Chondrocyte (in vitro differentiated cells): Measurements from ENCODE around the gene N4BP2. TPM values are rescaled to one million over a fixed set of nuclear protein-coding genes. Genes with fewer than 3 reads are reported as not detected.
"Not testable (repeated sequence)": the region's sequence is repeated elsewhere in the genome, so short reads cannot be mapped to it uniquely, and the experiment has no call there.

Experiments used
- DNase-seq: peaks from one replicate; pipeline ENCODE4 v3.0.0; 2021; ENCODE audit warnings: mixed read lengths, low spot score
- H3K27ac Mint-ChIP-seq: one replicate; pipeline ENCODE4 v1.8.0; 2021; ENCODE audit warnings: mild to moderate bottlenecking, moderate library complexity, mixed read lengths; ENCODE audit not compliant: unreplicated experiment
- H3K27me3 Mint-ChIP-seq: 2 replicates; pipeline ENCODE4 v1.8.0; 2021; ENCODE audit warnings: low read depth, mixed read lengths
- H3K36me3 Mint-ChIP-seq: 2 replicates; pipeline ENCODE4 v1.8.0; 2021; ENCODE audit warnings: low read depth, mixed read lengths
- H3K4me1 Mint-ChIP-seq: 2 replicates; pipeline ENCODE4 v1.8.0; 2021; ENCODE audit warnings: low read depth, mild to moderate bottlenecking, mixed read lengths
- H3K4me3 Mint-ChIP-seq: one replicate; pipeline ENCODE4 v1.8.0; 2021; ENCODE audit warnings: mild to moderate bottlenecking, moderate library complexity, mixed read lengths; ENCODE audit not compliant: unreplicated experiment
- H3K9me3 Mint-ChIP-seq: 2 replicates; pipeline ENCODE4 v1.8.0; 2021; ENCODE audit warnings: low read depth, mixed read lengths
- CTCF ChIP-seq: fragments of 200-600 bp; sonication (generic); IDR thresholded peaks from 2 replicates; pipeline ENCODE4 v1.5.0; 2021; ENCODE audit warnings: antibody characterized with exemption, mild to moderate bottlenecking, moderate library complexity
- total RNA-seq: library from RNA; stranded (reverse); gene quantifications from 3 replicates; pipeline ENCODE4 v1.2.1, GENCODE V29; 2021

N4BP2 gene
- total RNA-seq, 1 donor from 2014 or later: 7.0 TPM

- Mint-ChIP-seq H3K27ac (no peak overlapping the region), H3K36me3 (no peaks in the 10 kb centered on the region), H3K4me1 (no peaks in the 10 kb centered on the region), H3K27me3 (no peaks in the 10 kb centered on the region), H3K9me3 (no peaks in the 10 kb centered on the region), H3K4me3 (no peak overlapping the region)
- TF ChIP-seq CTCF: no peak
- no peak for DNase-seq
These were observed 29.8 kb downstream of the N4BP2 start for GRCh38 chr4:40086421-40086820.

- no peak for DNase-seq
- Mint-ChIP-seq H3K27ac (no peak overlapping the region), H3K4me1 (no peaks in the 10 kb centered on the region), H3K9me3 (no peaks in the 10 kb centered on the region), H3K4me3 (no peak overlapping the region), H3K27me3 (no peaks in the 10 kb centered on the region), H3K36me3 (no peaks in the 10 kb centered on the region)
- no peak for TF ChIP-seq CTCF
These were observed 31.2 kb downstream of the N4BP2 start for GRCh38 chr4:40087799-40088366.

- H3K4me3 Mint-ChIP-seq, DNase-seq, H3K9me3 Mint-ChIP-seq, H3K27ac Mint-ChIP-seq, H3K4me1 Mint-ChIP-seq, H3K27me3 Mint-ChIP-seq, H3K36me3 Mint-ChIP-seq: not testable (repeated sequence)
These were observed 36.8 kb downstream of the N4BP2 start for GRCh38 chr4:40093400-40093799.

GRCh38 chr4:40099010-40099409 lies 42.4 kb downstream of the N4BP2 start:
- TF ChIP-seq CTCF: no peak
- H3K36me3 Mint-ChIP-seq: peaks cover 2% of the 10 kb centered on the region
- H3K27me3 Mint-ChIP-seq: no peaks in the 10 kb centered on the region
- no peak overlapping the region for H3K27ac Mint-ChIP-seq
- no peak overlapping the region for H3K4me3 Mint-ChIP-seq
- no peak for DNase-seq
- H3K9me3 Mint-ChIP-seq: no peaks in the 10 kb centered on the region
- no peaks in the 10 kb centered on the region for H3K4me1 Mint-ChIP-seq

- H3K4me3 Mint-ChIP-seq, H3K9me3 Mint-ChIP-seq, H3K36me3 Mint-ChIP-seq, DNase-seq, H3K27ac Mint-ChIP-seq, H3K4me1 Mint-ChIP-seq, H3K27me3 Mint-ChIP-seq: not testable (repeated sequence)
These were observed 50.5 kb downstream of the N4BP2 start for GRCh38 chr4:40107150-40107549.

- Mint-ChIP-seq H3K27me3 (no peaks in the 10 kb centered on the region), H3K27ac (no peak overlapping the region), H3K4me1 (no peaks in the 10 kb centered on the region), H3K4me3 (no peak overlapping the region), H3K9me3 (no peaks in the 10 kb centered on the region), H3K36me3 (no peaks in the 10 kb centered on the region)
- no peak for DNase-seq
- TF ChIP-seq CTCF: no peak
These were observed 55.6 kb downstream of the N4BP2 start for GRCh38 chr4:40112027-40112792.
